ENCODE measurements around the gene CATSPER3. TPM values are rescaled to one million over a fixed set of nuclear protein-coding genes. Genes with fewer than 3 reads are reported as not detected.

CATSPER3 gene
- total RNA-seq, 4 donors from 2014 or later = 0.23 to 0.59 TPM; not detected in 2

DNA sequence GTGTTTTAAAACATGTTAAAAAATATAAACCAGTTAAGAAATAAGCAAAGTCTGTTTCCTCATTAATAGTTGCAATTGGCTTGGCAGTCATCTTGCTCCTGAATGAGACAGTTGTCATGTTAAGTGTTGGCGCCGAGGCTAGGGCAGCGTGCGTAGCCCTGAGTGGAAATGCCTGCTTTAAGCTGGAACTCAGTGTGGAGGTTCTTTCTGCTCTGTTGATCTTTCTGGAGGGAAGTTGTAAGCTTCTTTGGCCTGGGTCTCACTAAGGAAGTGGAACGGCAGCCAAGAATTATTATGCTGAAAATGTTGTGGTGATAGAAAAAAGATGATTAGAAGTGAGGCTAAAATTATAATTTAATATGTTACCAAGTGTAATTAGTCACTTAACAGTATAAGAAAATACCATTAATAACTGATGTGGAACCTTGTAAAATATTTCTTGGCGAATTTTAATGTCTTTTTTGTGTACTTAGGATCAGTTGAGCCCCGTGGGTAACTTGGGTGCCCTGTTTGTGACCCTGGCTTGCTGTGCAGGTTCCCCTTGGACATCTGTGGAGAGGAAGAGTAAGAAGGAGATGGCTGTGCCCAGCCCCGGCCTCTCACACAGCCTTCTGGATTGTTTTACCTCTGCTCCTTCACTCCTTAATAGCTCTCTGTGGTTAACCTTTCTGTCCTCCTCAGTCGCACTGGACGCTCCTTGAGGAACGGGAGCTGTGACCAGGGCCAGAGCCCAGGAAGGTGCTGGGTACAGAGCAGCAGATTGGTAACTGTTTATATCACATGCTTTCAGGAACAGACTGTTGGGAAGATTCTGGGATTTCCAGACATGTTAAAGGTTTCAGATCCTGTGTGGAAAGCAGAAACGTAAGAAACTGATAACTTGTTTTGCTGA lies 31.8 kb upstream of the CATSPER3 start:
- H3K4me3 ChIP-seq (ENCODE audit: low read depth, poor library complexity, severe bottlenecking) = no peak overlapping the region
- TF ChIP-seq POLR2A (IDR thresholded peaks at IDR 0.05) = no peak
- TF ChIP-seq, protein P1, sequence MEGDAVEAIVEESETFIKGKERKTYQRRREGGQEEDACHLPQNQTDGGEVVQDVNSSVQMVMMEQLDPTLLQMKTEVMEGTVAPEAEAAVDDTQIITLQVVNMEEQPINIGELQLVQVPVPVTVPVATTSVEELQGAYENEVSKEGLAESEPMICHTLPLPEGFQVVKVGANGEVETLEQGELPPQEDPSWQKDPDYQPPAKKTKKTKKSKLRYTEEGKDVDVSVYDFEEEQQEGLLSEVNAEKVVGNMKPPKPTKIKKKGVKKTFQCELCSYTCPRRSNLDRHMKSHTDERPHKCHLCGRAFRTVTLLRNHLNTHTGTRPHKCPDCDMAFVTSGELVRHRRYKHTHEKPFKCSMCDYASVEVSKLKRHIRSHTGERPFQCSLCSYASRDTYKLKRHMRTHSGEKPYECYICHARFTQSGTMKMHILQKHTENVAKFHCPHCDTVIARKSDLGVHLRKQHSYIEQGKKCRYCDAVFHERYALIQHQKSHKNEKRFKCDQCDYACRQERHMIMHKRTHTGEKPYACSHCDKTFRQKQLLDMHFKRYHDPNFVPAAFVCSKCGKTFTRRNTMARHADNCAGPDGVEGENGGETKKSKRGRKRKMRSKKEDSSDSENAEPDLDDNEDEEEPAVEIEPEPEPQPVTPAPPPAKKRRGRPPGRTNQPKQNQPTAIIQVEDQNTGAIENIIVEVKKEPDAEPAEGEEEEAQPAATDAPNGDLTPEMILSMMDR (IDR thresholded peaks at IDR 0.05) = no peak
- no peak for DNase-seq (ENCODE audit: low spot score in 2 of 2)
- intact Hi-C loops (cut with DNase I; ENCODE audit: low total_unique reads) = no loop called here
- WGBS, 2 donors = 85 to 90% methylated on average over 12 of the region's 12 CpGs

DNA sequence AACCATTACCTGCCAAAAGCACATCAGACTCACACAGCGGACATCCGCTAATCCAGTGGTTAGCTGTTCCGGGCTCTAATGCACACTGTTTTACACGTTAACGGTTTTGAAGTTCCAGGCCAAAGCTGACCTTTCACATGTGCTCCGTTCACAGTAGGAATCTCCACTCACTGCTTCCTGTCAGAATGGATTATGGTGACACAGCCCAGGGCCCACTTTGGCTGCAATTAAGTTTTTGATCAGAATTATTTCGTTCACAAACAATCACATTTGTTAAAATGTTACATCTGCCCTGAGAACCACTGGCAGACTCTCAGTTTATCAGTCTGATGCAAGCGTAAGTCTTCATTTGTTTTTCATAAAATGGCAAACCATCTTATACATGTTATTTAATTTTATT lies 30.2 kb upstream of the CATSPER3 start:
- TF ChIP-seq POLR2A (IDR thresholded peaks at IDR 0.05) = no peak
- TF ChIP-seq, protein P1 (IDR thresholded peaks at IDR 0.05) = no peak
- intact Hi-C loops (cut with DNase I; ENCODE audit: low total_unique reads) = no loop called here
- H3K4me3 ChIP-seq (ENCODE audit: low read depth, poor library complexity, severe bottlenecking) = no peak overlapping the region
- no peak for DNase-seq (ENCODE audit: low spot score in 2 of 2)
- WGBS, 2 donors = 94 to 96% methylated on average over 8 of the region's 8 CpGs

DNA sequence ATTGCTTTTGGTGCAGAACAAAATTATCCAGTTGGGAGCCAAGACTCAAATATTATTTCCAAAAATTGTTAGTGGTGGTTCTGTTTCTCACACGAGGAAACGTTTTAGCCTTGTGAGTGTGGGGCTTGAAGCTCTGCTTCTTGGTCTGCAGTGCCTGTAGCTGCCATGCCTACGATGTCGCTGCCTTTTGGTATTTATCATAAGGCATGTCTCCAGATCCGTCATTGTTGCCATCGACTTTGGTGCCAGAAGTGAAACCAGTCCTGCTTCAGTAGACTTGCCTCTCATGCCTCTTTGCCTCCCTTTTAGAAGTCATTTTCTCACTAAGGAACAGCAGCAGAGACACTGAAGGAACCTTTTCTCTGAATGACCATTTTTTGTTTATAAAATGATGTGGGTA lies 29.7 kb upstream of the CATSPER3 start:
- intact Hi-C loops (cut with DNase I; ENCODE audit: low total_unique reads) = no loop called here
- DNase-seq (ENCODE audit: low spot score in 2 of 2) = no peak
- H3K4me3 ChIP-seq (ENCODE audit: low read depth, poor library complexity, severe bottlenecking) = no peak overlapping the region
- TF ChIP-seq, protein P1 (IDR thresholded peaks at IDR 0.05) = no peak
- TF ChIP-seq POLR2A (IDR thresholded peaks at IDR 0.05) = no peak
- 70 to 83% methylated on average over 6 of the region's 6 CpGs for WGBS, 2 donors

DNA sequence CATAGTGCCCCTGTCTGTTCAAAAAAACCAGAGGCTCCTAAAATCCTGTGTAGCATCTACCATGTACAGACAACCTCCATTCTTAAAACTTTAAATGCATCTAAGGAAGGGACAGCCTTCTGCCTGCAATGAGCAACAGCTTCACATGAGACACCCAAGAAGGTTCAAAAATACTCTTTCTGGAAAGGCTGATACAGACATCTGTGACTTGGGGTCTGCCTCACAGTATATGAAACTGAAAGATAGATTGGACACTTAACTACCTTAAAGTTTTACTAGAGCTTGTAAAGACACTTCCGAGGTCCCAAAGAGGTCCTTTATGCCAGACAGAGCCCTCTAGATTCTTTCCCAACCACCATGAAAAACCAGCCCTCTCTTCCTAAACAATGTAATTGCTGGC lies 28.2 kb upstream of the CATSPER3 start:
- intact Hi-C loops (cut with DNase I; ENCODE audit: low total_unique reads) = no loop called here
- 93 to 100% methylated on average over 1 of the region's 1 CpG for WGBS, 2 donors

GRCh38 chr5:134943547-134943946 lies 24.2 kb upstream of the CATSPER3 start:
- intact Hi-C loops (cut with DNase I; ENCODE audit: low total_unique reads) = no loop called here
- WGBS, 2 donors = 81 to 85% methylated on average over 1 of the region's 1 CpG

More for the DNA sequence above, 28.2 kb upstream of the CATSPER3 start:
- DNase-seq (ENCODE audit: low spot score in 2 of 2) = no peak
- no peak overlapping the region for H3K4me3 ChIP-seq (ENCODE audit: low read depth, poor library complexity, severe bottlenecking)
- TF ChIP-seq, protein P1 (IDR thresholded peaks at IDR 0.05) = no peak
- TF ChIP-seq POLR2A (IDR thresholded peaks at IDR 0.05) = no peak

More at GRCh38 chr5:134943547-134943946, 24.2 kb upstream of the CATSPER3 start:
- TF ChIP-seq POLR2A (IDR thresholded peaks at IDR 0.05) = no peak
- TF ChIP-seq, protein P1 (IDR thresholded peaks at IDR 0.05) = no peak
- no peak for DNase-seq (ENCODE audit: low spot score in 2 of 2)
- H3K4me3 ChIP-seq (ENCODE audit: low read depth, poor library complexity, severe bottlenecking) = no peak overlapping the region
